ENCODE results near the gene PLEKHJ1. TPM values are rescaled to one million over a fixed set of nuclear protein-coding genes. Genes with fewer than 3 reads are reported as not detected.

The PLEKHJ1 gene
- total RNA-seq, 4 donors from 2014 or later = 21.0 to 78.2 (median 47.3) TPM

- no peak for TF ChIP-seq CTCF (IDR thresholded peaks at IDR 0.05; ENCODE audit: low read depth)
These were observed 41.0 kb upstream of the PLEKHJ1 start for GRCh38 chr19:2277138-2277537.

- no peak for TF ChIP-seq CTCF (IDR thresholded peaks at IDR 0.05; ENCODE audit: low read depth)
These were observed 40.4 kb upstream of the PLEKHJ1 start for GRCh38 chr19:2276429-2276986.

GRCh38 chr19:2275588-2276428 is 39.7 kb upstream of the PLEKHJ1 start:
- no peak for TF ChIP-seq CTCF (IDR thresholded peaks at IDR 0.05; ENCODE audit: low read depth)

- no peak for TF ChIP-seq CTCF (IDR thresholded peaks at IDR 0.05; ENCODE audit: low read depth)
These were observed 38.9 kb upstream of the PLEKHJ1 start for GRCh38 chr19:2274931-2275535.

- TF ChIP-seq CTCF (IDR thresholded peaks at IDR 0.05; ENCODE audit: low read depth) = no peak
These were observed 38.1 kb upstream of the PLEKHJ1 start for GRCh38 chr19:2274185-2274711.

- no peak for TF ChIP-seq CTCF (IDR thresholded peaks at IDR 0.05; ENCODE audit: low read depth)
These were observed 37.4 kb upstream of the PLEKHJ1 start for GRCh38 chr19:2273356-2274184.
